ENCODE results near the gene MAP2K3.
"Not testable (repeated sequence)": the region's sequence is repeated elsewhere in the genome, so short reads cannot be mapped to it uniquely, and the experiment has no call there.

The MAP2K3 gene

DNA sequence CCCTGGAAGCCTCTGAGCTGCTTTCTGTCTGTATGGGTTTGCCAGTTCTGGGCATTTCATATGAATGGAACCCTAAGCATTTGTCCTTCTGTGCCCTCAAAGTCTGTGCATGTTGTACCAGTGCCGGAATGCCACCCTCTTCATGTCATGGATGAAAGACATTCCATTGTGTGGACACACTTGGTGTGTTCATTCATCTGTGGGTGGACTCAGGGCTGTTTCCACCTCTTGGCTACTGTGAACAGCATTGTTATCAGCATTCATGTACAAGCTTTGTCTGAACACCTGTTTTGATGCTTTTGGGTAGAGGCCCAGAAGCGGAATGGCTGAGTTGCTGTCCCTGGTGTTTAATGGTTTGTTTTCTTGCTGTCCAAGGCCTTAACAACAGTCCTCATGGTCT is 61.6 kb downstream of the MAP2K3 start:
- no CpG with 5 or more reads among the region's 2 CpGs for WGBS, 2 experiments
- H3K36me3 ChIP-seq (ENCODE audit: control insufficient read depth, insufficient read depth, low read length); H3K4me1 ChIP-seq (ENCODE audit: control insufficient read depth, insufficient read depth, low read length); H3K27me3 ChIP-seq (ENCODE audit: control insufficient read depth, insufficient read depth, low read length, poor library complexity, severe bottlenecking); H3K27ac ChIP-seq (ENCODE audit: insufficient read depth, low read depth, low read length, poor library complexity, severe bottlenecking); H3K9me3 ChIP-seq (ENCODE audit: control insufficient read depth, low read length); H3K4me3 ChIP-seq (ENCODE audit: insufficient read depth, low read depth, low read length): not testable (repeated sequence)

DNA sequence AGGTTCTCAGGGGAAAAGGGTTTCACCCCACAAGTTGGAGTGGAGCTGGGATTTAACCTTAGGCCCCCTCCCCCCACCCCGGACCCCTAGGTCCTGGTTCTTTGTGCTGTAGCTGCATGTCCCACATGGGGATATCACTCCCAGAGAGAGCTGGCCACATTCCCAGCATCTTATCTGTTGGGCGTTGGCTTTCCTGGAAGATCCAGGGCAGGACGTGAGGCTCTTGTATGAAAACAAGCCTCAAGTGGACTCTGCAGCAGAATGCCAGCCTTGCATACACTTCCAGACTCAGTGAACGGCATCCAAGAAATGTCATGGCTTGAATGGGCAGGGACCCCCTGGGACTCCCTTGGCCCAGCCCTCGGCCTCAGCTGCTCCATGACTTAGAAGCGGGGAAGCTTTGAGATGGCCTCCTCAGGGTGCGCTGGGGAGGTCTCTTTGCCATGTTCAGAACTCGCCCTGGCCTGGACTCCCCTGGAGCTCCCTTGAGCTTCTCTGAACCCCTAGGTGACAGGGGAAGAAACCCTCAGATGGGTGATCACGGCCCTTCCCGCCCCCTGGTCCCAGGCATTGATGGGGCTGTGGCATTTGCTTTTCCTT is 62.2 kb downstream of the MAP2K3 start:
- H3K36me3 ChIP-seq (ENCODE audit: control insufficient read depth, insufficient read depth, low read length); H3K27me3 ChIP-seq (ENCODE audit: control insufficient read depth, insufficient read depth, low read length, poor library complexity, severe bottlenecking); H3K4me3 ChIP-seq (ENCODE audit: insufficient read depth, low read depth, low read length); H3K4me1 ChIP-seq (ENCODE audit: control insufficient read depth, insufficient read depth, low read length); H3K27ac ChIP-seq (ENCODE audit: insufficient read depth, low read depth, low read length, poor library complexity, severe bottlenecking); H3K9me3 ChIP-seq (ENCODE audit: control insufficient read depth, low read length): not testable (repeated sequence)
- 74 to 86% methylated on average over 9 to 10 of the region's 10 CpGs for WGBS, 2 experiments

DNA sequence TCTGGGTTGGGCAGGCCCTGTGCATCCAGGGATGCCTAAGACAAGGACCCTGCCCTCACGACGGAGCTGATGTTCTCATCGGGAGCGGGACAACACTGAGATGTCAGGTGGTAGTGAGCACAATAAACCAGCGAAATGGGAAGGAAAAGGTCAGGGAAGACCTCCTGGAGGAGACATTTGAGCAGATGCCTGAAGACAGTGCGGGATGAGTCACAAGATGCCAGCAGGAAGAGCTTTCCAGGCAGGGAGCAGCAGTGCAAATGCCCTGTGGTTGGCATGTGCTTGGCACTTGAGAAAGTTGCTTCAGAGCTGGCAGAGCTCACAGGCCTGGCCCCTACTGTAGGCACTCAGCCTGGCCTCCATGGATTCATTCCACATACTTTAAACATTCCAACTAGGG is 63.1 kb downstream of the MAP2K3 start:
- 94 to 96% methylated on average over 5 of the region's 6 CpGs for WGBS, 2 experiments
- H3K9me3 ChIP-seq (ENCODE audit: control insufficient read depth, low read length); H3K27me3 ChIP-seq (ENCODE audit: control insufficient read depth, insufficient read depth, low read length, poor library complexity, severe bottlenecking); H3K4me1 ChIP-seq (ENCODE audit: control insufficient read depth, insufficient read depth, low read length); H3K27ac ChIP-seq (ENCODE audit: insufficient read depth, low read depth, low read length, poor library complexity, severe bottlenecking); H3K4me3 ChIP-seq (ENCODE audit: insufficient read depth, low read depth, low read length); H3K36me3 ChIP-seq (ENCODE audit: control insufficient read depth, insufficient read depth, low read length): not testable (repeated sequence)

DNA sequence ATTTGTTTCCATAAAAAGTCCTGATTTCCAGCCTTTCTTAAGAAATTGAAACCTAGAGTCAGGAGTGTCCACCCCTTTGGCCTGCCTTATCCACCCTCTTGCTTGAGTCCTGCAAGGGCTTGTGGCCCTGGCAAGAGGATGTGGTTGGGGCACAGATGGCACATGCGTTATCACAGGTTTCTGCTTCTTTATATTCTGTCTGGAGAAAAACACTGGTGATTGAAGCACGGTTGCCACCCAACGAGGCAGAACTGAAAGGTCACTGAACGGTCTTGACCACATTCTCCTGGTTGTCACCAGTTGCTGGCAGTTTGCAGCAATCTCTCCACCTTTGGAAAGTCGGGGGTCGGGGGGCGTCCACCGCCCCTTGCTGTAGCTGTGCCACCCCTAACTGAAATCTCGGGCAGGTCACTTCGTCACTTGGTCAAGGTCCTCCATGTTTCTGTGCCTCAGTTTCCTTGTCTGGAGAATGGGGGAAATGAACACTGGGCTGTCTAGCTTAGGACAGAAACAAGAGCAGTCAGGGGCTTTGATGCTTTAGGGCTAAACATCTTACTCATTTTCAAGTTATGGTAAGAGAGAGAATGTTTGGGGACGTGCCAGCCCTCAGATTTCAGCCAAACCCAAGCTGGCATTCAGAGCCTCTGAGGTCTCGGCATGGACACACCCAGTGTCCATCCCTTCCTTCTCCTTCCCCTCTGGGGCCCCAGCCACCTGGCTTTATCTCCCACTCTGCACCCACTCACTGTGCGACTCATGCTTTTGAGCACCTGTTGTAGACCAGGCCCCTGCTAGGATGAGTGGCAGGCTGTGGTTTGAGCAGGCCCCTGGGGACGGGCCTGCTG is 63.8 kb downstream of the MAP2K3 start:
- H3K4me3 ChIP-seq (ENCODE audit: insufficient read depth, low read depth, low read length); H3K36me3 ChIP-seq (ENCODE audit: control insufficient read depth, insufficient read depth, low read length); H3K27ac ChIP-seq (ENCODE audit: insufficient read depth, low read depth, low read length, poor library complexity, severe bottlenecking); H3K9me3 ChIP-seq (ENCODE audit: control insufficient read depth, low read length); H3K27me3 ChIP-seq (ENCODE audit: control insufficient read depth, insufficient read depth, low read length, poor library complexity, severe bottlenecking); H3K4me1 ChIP-seq (ENCODE audit: control insufficient read depth, insufficient read depth, low read length): not testable (repeated sequence)
- 90% methylated on average over 6 to 7 of the region's 14 CpGs for WGBS, 2 experiments

DNA sequence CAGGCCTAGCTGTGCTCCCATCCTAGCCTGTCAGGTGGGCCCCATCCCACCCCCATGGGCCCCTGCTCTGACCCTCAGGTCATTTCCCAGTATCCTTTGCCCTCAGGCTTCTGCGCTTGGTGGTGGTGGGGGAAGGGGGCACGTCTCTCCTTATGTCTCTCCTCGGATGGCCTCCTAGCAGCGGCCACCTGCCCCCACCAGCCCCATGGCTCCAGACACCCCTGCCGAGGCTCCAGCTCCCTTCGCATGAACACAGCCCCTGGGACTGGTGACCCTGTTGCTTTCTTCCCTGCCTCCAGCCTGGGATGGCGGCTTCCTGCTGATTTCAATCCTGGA is 64.4 kb downstream of the MAP2K3 start:
- H3K27me3 ChIP-seq (ENCODE audit: control insufficient read depth, insufficient read depth, low read length, poor library complexity, severe bottlenecking); H3K4me3 ChIP-seq (ENCODE audit: insufficient read depth, low read depth, low read length); H3K4me1 ChIP-seq (ENCODE audit: control insufficient read depth, insufficient read depth, low read length); H3K9me3 ChIP-seq (ENCODE audit: control insufficient read depth, low read length); H3K36me3 ChIP-seq (ENCODE audit: control insufficient read depth, insufficient read depth, low read length); H3K27ac ChIP-seq (ENCODE audit: insufficient read depth, low read depth, low read length, poor library complexity, severe bottlenecking): not testable (repeated sequence)
- 100% methylated on average over 2 of the region's 7 CpGs; no CpG with 5 or more reads in 1 of the 2 experiments for whole genome bisulfite sequencing, 2 experiments

DNA sequence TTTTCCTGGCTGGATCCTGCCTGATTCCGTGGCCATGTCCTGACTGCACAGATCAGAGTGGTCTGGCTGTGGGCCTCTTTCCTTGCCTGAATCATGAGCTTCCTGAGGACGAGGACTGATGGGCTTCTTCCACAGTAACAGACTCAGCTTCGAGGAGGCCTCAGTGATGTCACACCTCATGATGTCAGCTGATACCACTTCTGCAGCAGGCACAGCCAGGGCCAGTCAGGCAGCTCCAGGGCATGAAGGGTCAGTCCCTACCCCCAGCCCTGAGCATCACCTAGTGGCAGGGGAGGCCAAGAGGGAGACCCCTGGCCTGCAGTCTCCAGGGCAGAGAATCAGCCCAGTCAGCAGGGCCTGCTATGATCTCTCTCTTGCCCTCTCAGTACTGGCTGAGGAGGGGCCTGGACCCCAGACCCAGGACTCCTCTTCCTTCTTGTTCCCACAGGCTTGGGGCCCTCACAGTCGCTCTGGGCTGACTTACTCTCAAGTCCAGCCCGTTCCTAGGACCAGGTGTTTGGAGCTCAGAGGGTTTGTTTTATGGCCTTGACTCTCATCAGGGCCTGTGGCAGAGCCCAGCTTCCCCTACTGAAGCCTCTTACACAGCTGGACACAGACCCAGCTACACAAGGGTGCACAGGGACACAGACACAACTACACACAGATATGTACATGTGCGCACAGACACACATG is 65.0 kb downstream of the MAP2K3 start:
- H3K4me1 ChIP-seq (ENCODE audit: control insufficient read depth, insufficient read depth, low read length); H3K36me3 ChIP-seq (ENCODE audit: control insufficient read depth, insufficient read depth, low read length); H3K27me3 ChIP-seq (ENCODE audit: control insufficient read depth, insufficient read depth, low read length, poor library complexity, severe bottlenecking); H3K27ac ChIP-seq (ENCODE audit: insufficient read depth, low read depth, low read length, poor library complexity, severe bottlenecking); H3K9me3 ChIP-seq (ENCODE audit: control insufficient read depth, low read length); H3K4me3 ChIP-seq (ENCODE audit: insufficient read depth, low read depth, low read length): not testable (repeated sequence)
- WGBS, 2 experiments: 76 to 92% methylated on average over 5 of the region's 6 CpGs

DNA sequence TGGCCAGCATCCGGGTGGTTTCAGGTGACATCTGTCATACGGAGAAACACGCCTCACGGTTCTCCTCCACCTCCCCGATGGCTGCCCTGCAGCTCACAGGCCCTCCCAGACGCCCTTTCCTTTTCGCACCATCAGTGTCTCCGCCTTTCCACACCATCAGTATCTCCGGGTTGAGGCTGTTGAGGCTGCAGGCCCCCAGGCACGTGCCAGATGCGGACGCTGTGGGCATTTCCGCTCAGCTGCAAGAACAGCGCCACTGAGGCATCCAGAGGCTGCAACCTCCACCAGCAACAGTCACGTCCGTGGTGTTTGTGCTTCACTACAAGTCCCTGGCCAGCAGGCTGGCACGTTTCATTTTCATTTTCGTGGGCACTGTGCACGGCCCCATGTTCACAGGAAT is 66.0 kb downstream of the MAP2K3 start:
- H3K27me3 ChIP-seq (ENCODE audit: control insufficient read depth, insufficient read depth, low read length, poor library complexity, severe bottlenecking); H3K4me3 ChIP-seq (ENCODE audit: insufficient read depth, low read depth, low read length); H3K27ac ChIP-seq (ENCODE audit: insufficient read depth, low read depth, low read length, poor library complexity, severe bottlenecking); H3K36me3 ChIP-seq (ENCODE audit: control insufficient read depth, insufficient read depth, low read length); H3K9me3 ChIP-seq (ENCODE audit: control insufficient read depth, low read length); H3K4me1 ChIP-seq (ENCODE audit: control insufficient read depth, insufficient read depth, low read length): not testable (repeated sequence)
- 91 to 93% methylated on average over 19 of the region's 19 CpGs for WGBS, 2 experiments

DNA sequence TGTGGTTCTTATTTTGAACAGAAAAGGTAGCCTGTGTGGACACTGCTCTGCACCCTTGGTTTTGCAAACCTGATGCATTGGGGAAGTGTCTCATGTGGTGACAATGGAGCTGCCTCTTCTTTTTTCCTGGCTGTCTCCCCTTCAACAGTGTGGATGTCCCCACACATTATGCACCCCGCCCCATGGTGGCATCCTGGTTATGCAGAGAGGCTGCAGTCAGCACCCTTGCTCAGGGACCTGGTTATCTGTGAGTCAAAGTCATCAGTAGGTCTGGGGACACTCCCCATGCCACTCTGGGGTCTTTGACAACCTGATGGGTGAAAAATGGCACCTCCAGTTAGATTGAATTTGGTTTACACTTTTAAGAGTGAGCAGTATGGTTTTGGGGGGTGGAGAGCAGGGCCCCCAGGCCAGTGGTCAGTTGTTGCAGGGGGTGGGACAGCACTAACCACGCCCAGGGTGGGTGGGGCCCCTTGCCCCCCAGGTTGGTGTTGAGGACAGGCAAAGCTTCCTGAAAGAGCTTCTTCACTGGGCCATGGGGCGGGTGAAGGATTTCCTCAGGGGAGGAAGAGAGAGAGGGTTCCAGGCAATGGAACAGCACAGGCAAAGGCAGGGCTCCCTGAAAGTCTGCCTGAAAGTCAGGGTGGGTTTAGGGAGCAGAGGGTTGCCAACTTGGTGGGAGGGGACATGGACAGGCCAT is 67.0 kb downstream of the MAP2K3 start:
- no peaks in the 10 kb centered on the region for H3K9me3 ChIP-seq (ENCODE audit: control insufficient read depth, low read length)
- no peak overlapping the region for H3K27ac ChIP-seq (ENCODE audit: insufficient read depth, low read depth, low read length, poor library complexity, severe bottlenecking)
- no peak overlapping the region for H3K4me3 ChIP-seq (ENCODE audit: insufficient read depth, low read depth, low read length)
- H3K36me3 ChIP-seq (ENCODE audit: control insufficient read depth, insufficient read depth, low read length): no peaks in the 10 kb centered on the region
- peaks cover 3% of the 10 kb centered on the region for H3K4me1 ChIP-seq (ENCODE audit: control insufficient read depth, insufficient read depth, low read length)
- no peaks in the 10 kb centered on the region for H3K27me3 ChIP-seq (ENCODE audit: control insufficient read depth, insufficient read depth, low read length, poor library complexity, severe bottlenecking)
- WGBS, 2 experiments: 71 to 78% methylated on average over 3 of the region's 3 CpGs

DNA sequence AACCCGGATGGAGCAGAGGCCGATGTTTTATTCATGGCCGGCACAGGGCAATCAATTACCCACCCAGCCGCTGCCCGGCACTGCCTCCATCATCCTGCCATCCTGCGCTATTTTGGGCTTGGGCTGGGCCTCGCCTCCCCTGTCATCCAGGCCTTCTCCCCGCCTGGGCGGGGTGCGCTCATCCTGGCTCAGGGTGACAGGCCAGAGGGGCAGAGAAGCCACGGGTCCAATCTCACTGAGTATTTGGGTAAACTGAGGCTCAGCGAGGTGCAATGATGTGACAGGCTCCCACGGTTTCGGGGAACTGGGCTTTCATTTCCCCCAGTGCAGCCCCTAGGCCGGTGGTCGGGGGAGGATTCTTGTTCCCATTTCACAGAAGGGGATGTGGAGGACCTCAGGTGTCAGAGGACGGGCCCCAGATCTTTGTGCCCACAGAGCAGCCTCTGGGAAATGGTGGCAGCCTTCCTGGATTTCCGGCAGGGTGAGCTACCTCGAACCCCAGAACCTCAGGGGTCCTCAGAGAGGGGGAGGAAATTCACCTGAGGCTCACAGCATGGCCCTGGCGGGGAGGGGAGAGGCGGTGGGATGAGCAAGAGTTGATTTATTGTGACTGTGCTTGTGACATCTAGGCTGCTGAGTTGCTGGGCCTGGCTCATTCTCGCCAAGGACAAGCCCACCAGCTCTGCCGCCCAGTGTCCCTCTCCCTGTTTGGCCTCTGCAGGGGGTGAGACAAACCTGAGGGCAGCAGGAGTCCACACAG is 67.9 kb downstream of the MAP2K3 start:
- no peaks in the 10 kb centered on the region for H3K36me3 ChIP-seq (ENCODE audit: control insufficient read depth, insufficient read depth, low read length)
- H3K4me1 ChIP-seq (ENCODE audit: control insufficient read depth, insufficient read depth, low read length): peaks cover 7% of the 10 kb centered on the region
- H3K27me3 ChIP-seq (ENCODE audit: control insufficient read depth, insufficient read depth, low read length, poor library complexity, severe bottlenecking): no peaks in the 10 kb centered on the region
- no peaks in the 10 kb centered on the region for H3K9me3 ChIP-seq (ENCODE audit: control insufficient read depth, low read length)
- no peak overlapping the region for H3K27ac ChIP-seq (ENCODE audit: insufficient read depth, low read depth, low read length, poor library complexity, severe bottlenecking)
- WGBS, 2 experiments: 91% methylated on average over 23 of the region's 23 CpGs
- no peak overlapping the region for H3K4me3 ChIP-seq (ENCODE audit: insufficient read depth, low read depth, low read length)

DNA sequence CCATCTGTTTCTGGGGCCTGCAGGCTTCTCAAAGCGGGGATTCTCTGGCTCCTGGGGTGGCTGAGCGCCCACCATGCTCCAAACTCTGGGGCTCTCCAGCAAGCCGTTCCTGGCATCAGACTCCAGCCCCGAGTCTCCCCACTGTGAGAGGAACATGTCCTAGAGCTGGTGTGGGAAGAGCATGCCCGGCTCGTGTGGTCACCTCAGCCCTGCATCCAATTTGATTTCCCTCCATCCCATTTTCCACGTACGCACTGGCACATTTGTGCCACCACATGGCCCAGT is 68.4 kb downstream of the MAP2K3 start:
- 91 to 94% methylated on average over 8 of the region's 8 CpGs for WGBS, 2 experiments
- H3K4me1 ChIP-seq (ENCODE audit: control insufficient read depth, insufficient read depth, low read length): peaks cover 13% of the 10 kb centered on the region

More for the DNA sequence above, 68.4 kb downstream of the MAP2K3 start:
- Histone ChIP-seq H3K9me3 (ENCODE audit: control insufficient read depth, low read length) (no peaks in the 10 kb centered on the region), H3K27ac (ENCODE audit: insufficient read depth, low read depth, low read length, poor library complexity, severe bottlenecking) (no peak overlapping the region), H3K36me3 (ENCODE audit: control insufficient read depth, insufficient read depth, low read length) (no peaks in the 10 kb centered on the region), H3K4me3 (ENCODE audit: insufficient read depth, low read depth, low read length) (no peak overlapping the region), H3K27me3 (ENCODE audit: control insufficient read depth, insufficient read depth, low read length, poor library complexity, severe bottlenecking) (no peaks in the 10 kb centered on the region)

Data from ectodermal cell (in vitro differentiated cells).